HUES48 (cell line): ENCODE measurements around the gene GNG12.

Experiments used
- H3K27ac ChIP-seq: one replicate; pipeline ENCODE4 v1.7.0; 2013; ENCODE audit warnings: low read depth, low read length, inconsistent platforms
- H3K27me3 ChIP-seq: 2 replicates; pipeline ENCODE4 v1.6.1; 2013; ENCODE audit warnings: mild to moderate bottlenecking, low read length; ENCODE audit not compliant: control insufficient read depth, insufficient read depth
- H3K36me3 ChIP-seq: 2 replicates; pipeline ENCODE4 v1.6.1; 2013; ENCODE audit warnings: low read length; ENCODE audit not compliant: control insufficient read depth, insufficient read depth
- H3K4me1 ChIP-seq: 2 replicates; pipeline ENCODE4 v1.6.1; 2013; ENCODE audit warnings: mild to moderate bottlenecking, low read length; ENCODE audit not compliant: control insufficient read depth, insufficient read depth
- H3K4me3 ChIP-seq: 2 replicates; pipeline ENCODE4 v1.5.1; 2013; ENCODE audit warnings: mild to moderate bottlenecking, low read depth, low read length
- H3K9ac ChIP-seq: 2 replicates; pipeline ENCODE4 v1.6.1; 2013; ENCODE audit warnings: mild to moderate bottlenecking, low read depth, low read length, moderate library complexity
- H3K9me3 ChIP-seq: 2 replicates; pipeline ENCODE4 v1.6.1; 2013; ENCODE audit warnings: low read length; ENCODE audit not compliant: control insufficient read depth, insufficient read depth

Gene GNG12

DNA sequence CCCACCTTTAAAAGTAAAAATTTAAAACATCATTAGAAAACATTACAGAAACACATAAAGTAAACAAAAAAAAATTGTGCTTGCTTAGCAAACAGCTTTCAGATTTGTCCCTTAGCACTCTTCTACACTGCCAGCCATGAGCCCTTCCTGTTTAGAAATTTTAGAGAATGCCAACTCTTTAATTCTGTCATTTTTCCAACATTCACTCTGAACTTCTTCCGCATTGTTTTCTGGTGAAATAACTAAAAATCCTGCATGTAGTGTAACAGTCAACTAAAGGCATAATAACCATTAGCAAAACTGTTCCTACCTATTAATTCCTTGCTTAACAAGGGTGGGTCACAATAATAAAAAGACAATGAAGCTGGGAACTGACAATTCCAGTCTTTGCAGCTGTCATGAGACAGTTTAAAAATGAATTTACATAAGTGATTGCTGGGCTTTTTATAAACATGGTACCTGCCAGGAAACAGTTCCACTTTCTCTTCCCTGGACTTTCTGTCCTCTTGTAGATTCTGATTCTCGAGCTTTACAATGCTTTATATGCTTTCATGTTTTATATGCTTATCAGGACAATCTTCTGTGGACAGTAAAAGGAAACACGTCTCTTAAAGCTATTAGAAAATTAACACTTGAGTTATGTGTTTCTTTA lies 19.0 kb downstream of the GNG12 start:
- no peak overlapping the region for H3K4me3 ChIP-seq
- no peak overlapping the region for H3K9ac ChIP-seq
- H3K9me3 ChIP-seq: 0 out of 2 replicates have a peak, but pooled peaks cover 3% of the 10 kb centered on the region
- no peaks in the 10 kb centered on the region for H3K36me3 ChIP-seq
- H3K27ac ChIP-seq: no peak overlapping the region
- no peaks in the 10 kb centered on the region for H3K27me3 ChIP-seq
- 0 out of 2 replicates have a peak, but pooled peaks cover 5% of the 10 kb centered on the region for H3K4me1 ChIP-seq

DNA sequence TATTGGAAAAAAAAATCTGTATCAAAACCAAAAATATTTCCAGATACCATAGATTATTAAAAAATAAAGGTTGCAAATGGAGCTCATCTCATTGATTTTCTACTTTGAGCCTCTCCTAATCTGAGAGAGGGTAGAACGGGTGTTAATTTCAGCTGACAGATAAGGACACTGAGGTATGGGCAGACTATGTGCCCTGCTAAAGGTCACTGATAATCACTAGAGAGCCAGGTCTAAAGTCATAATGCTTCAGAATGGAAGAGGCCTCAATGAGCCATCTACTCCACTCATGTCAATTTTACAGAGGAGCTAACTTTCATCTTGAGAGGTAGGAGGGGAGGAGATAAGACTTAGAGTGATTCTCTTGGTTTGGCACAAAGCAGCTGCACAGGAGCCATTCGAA lies 21.0 kb downstream of the GNG12 start:
- Histone ChIP-seq H3K9me3 (0 out of 2 replicates have a peak, but pooled peaks cover 3% of the 10 kb centered on the region), H3K27me3 (no peaks in the 10 kb centered on the region), H3K4me3 (no peak overlapping the region), H3K4me1 (no peaks in the 10 kb centered on the region), H3K9ac (no peak overlapping the region), H3K36me3 (no peaks in the 10 kb centered on the region), H3K27ac (no peak overlapping the region)

DNA sequence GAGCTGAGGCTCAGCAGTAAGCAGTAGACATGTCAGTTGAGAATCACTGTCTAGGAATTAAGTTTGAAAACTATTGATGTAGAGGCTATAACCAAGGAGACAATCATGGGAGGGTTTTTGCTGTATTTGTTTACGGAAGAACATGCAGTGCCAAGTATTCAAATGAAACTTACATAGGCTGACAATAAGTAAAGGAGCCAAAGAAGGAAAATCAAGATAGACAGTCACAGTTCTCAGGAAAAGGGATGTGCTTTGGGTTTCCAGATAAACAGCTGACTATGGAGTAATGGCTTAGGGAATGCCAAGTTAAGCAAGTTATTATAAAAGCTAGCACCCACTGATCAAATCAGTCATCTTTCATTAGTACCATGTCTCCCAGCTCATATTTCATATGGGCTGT lies 21.5 kb downstream of the GNG12 start:
- Histone ChIP-seq H3K9me3 (no peaks in the 10 kb centered on the region), H3K27ac (no peak overlapping the region), H3K9ac (no peak overlapping the region), H3K36me3 (no peaks in the 10 kb centered on the region), H3K27me3 (no peaks in the 10 kb centered on the region), H3K4me3 (no peak overlapping the region), H3K4me1 (no peaks in the 10 kb centered on the region)

DNA sequence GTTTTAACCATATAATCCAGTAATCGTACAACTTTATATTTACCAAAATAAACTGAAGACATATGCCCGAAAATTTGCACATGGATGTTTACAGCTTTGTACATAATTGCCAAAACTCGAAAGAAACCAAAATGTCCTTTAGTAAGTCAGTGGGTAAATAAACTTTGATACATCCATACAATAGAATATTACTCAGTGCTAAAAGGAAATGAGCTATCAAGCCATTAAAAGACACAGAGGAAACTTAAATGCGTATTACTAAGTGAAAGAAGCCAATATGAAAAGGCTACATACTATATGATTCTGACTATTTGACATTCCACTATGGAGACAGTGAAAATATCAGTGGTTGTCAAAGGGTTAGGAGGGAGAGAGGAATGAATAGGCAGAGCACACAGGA lies 23.4 kb downstream of the GNG12 start:
- Histone ChIP-seq H3K27ac (no peak overlapping the region), H3K27me3 (no peaks in the 10 kb centered on the region), H3K4me3 (no peak overlapping the region), H3K9me3 (no peaks in the 10 kb centered on the region), H3K4me1 (0 out of 2 replicates have a peak, but pooled peaks cover 2% of the 10 kb centered on the region), H3K36me3 (no peaks in the 10 kb centered on the region), H3K9ac (no peak overlapping the region)

DNA sequence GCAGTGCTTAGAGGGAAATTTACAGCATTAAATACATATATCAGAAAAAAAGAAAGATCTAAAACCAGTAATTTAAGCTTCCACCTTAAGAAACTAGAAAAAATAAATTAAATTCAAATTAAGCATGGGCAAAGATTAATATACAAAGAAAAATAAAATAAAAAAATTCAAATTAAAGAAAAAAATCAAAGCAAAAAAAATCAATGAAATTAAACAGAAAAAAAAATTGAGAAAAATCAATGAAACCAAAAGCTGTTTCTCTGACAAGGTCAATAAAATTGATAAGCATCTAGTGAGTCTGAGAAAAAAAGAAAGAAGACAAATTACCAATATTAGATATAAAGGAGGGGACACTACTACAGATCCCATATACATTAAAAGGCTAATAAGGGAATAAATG lies 26.0 kb downstream of the GNG12 start:
- Histone ChIP-seq H3K27ac (no peak overlapping the region), H3K36me3 (no peaks in the 10 kb centered on the region), H3K4me1 (peaks cover 16% of the 10 kb centered on the region), H3K9ac (no peak overlapping the region), H3K4me3 (no peak overlapping the region), H3K9me3 (no peaks in the 10 kb centered on the region), H3K27me3 (no peaks in the 10 kb centered on the region)

DNA sequence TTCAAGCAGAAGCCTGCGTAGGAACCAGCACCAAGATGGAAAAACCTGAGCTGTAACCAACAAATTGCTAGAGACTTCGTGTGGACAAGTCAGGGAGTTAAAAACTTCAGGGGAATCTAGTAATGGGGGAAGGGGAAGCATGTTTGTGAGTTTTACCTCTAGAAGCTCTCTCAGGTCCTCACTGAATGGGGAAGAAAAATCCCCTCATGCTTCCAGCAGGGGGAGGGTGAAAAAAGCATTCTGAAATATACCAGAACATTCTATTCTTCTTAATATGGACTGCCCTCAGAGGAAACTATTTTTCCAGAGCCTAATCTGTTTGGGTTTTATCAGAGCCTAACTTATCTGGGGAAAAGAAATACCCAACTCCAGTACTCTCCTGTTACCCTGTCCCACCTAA lies 28.6 kb downstream of the GNG12 start:
- H3K9me3 ChIP-seq: no peaks in the 10 kb centered on the region
- H3K4me1 ChIP-seq: peaks cover 16% of the 10 kb centered on the region
- H3K4me3 ChIP-seq: no peak overlapping the region

DNA sequence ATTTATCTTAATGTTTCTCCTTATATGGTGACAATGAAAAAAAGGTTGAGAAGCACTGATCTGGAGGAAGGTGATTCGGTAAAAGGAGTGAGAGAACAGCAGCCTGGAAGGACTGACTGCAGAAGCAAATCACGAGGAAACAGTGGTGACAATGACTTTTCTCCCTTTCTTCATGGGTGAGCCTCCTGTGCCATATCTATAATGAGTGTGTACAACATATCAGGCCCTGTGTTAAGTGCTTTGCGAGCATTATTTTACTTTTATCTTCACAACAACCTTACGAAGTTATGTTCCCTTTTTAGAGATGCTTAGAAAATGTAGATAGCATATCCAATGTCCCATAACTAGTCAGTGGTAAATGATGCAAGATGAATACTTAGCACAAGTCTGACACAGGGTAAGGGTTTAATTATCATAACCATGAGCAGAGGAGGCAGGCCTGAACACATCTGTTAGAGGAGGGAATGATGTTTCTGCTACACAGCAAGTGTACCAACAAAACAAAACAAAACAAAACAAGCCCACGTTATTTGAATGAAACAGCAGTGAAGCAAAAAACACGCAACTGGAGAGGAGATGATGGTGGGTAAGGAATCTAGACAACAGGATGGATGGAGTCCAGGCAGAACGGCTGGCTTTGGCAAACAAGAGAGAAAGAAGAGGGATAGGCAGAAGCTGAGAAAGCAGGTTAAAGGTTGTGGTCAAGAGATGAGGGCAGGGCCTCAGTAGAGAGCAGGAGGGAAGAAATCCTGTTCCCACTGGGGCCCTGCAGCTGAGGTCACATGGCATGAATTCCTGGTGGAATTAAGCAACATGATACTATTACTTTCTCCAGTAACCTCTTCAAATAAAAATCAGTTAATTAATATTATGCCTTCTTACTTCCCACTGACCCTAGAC lies 29.6 kb downstream of the GNG12 start:
- Histone ChIP-seq H3K27me3 (no peaks in the 10 kb centered on the region), H3K9me3 (no peaks in the 10 kb centered on the region), H3K36me3 (no peaks in the 10 kb centered on the region), H3K9ac (no peak overlapping the region), H3K4me3 (no peak overlapping the region), H3K27ac (no peak overlapping the region), H3K4me1 (peaks cover 16% of the 10 kb centered on the region)

More for the DNA sequence above, 28.6 kb downstream of the GNG12 start:
- no peak overlapping the region for H3K9ac ChIP-seq
- no peaks in the 10 kb centered on the region for H3K36me3 ChIP-seq
- no peak overlapping the region for H3K27ac ChIP-seq
- H3K27me3 ChIP-seq: no peaks in the 10 kb centered on the region

DNA sequence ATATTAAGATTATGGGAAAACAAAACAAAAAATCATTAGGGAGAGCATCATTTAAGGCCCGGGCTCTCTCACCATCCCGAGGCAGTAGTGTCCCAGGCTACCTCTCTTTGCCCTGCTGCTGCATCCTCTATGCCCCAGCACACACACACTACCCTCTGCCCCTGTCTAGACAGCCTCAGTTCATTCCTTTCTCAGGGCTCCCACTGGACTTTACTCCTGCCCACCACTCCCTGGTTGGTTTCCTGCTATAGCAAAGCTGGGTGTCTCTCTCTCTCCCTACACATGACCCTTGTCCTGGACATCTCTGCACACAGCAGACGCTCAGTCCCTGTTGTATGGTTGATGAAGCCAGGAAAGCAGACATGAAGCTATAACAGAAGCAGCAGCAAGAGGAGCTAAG lies 30.7 kb downstream of the GNG12 start:
- Histone ChIP-seq H3K9ac (no peak overlapping the region), H3K27me3 (no peaks in the 10 kb centered on the region), H3K4me3 (no peak overlapping the region), H3K27ac (no peak overlapping the region), H3K9me3 (no peaks in the 10 kb centered on the region), H3K36me3 (no peaks in the 10 kb centered on the region), H3K4me1 (peaks cover 16% of the 10 kb centered on the region)

DNA sequence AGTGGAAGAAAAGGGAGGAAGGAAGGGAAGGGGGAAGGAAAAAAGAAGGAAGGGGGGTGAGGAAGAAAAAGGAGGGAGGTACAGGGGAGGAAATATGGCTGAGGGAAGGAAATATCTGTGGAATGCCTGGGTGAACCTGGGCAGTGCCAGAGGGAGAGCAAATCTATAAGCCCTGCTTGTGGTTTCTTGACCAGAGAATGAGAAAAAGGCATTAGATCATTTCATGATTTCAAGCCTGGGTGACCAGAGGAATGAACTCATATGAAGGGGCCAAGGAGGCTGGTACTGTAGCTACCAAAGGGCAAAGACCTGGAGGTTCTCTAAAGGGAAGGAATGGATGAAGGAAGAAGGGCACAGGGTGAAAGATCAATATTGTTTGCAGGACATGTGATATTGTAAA lies 31.4 kb downstream of the GNG12 start:
- no peaks in the 10 kb centered on the region for H3K36me3 ChIP-seq
- no peaks in the 10 kb centered on the region for H3K27me3 ChIP-seq
- peaks cover 16% of the 10 kb centered on the region for H3K4me1 ChIP-seq
- H3K9ac ChIP-seq: no peak overlapping the region
- H3K4me3 ChIP-seq: no peak overlapping the region
- H3K27ac ChIP-seq: no peak overlapping the region
- peaks cover 2% of the 10 kb centered on the region; the same call in 1 of the 2 replicates for H3K9me3 ChIP-seq

DNA sequence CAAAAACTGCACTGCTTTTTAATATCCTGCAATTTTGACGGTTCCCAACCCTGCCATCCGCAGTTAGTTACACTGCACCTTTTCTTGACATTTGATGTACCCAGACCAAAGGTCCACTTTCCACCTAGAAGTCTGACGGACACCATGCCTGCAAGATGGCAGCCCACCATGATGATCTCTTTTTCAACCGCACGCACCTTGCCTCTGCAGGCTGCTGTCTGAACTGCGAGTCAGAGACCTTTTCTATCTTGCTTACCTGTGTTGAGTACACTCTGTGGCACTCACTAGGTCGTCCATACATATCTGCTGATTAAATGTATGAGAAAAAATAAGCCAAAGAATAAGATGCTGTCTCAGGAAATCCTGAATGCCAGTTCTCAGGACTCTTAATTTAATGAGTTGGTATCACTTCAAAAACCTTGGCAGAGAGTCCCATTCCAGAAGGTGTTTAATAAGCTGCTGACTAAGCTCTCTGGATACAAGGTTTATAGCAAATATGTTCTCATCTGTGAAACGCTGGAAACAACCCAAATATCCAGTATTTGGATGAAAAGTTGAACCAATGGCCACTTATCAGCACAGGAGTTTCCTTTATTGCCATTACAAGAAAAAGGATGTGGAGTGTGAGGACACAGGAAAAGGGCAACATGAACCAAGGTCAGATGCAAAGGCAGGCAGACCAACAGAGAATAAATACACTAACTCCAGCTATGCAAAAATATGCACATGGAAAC lies 37.9 kb downstream of the GNG12 start:
- Histone ChIP-seq H3K36me3 (no peaks in the 10 kb centered on the region), H3K9me3 (peaks cover 2% of the 10 kb centered on the region; the same call in 1 of the 2 replicates), H3K27ac (no peak overlapping the region), H3K4me1 (peaks cover 29% of the 10 kb centered on the region), H3K9ac (no peak overlapping the region), H3K27me3 (no peaks in the 10 kb centered on the region), H3K4me3 (no peak overlapping the region)
